Measurements from ENCODE around the gene SHISA7. TPM values are rescaled to one million over a fixed set of nuclear protein-coding genes. Genes with fewer than 3 reads are reported as not detected.

The SHISA7 gene
- total RNA-seq: not detected in 2 replicates
- polyA plus RNA-seq (2012): 0.05 TPM

DNA sequence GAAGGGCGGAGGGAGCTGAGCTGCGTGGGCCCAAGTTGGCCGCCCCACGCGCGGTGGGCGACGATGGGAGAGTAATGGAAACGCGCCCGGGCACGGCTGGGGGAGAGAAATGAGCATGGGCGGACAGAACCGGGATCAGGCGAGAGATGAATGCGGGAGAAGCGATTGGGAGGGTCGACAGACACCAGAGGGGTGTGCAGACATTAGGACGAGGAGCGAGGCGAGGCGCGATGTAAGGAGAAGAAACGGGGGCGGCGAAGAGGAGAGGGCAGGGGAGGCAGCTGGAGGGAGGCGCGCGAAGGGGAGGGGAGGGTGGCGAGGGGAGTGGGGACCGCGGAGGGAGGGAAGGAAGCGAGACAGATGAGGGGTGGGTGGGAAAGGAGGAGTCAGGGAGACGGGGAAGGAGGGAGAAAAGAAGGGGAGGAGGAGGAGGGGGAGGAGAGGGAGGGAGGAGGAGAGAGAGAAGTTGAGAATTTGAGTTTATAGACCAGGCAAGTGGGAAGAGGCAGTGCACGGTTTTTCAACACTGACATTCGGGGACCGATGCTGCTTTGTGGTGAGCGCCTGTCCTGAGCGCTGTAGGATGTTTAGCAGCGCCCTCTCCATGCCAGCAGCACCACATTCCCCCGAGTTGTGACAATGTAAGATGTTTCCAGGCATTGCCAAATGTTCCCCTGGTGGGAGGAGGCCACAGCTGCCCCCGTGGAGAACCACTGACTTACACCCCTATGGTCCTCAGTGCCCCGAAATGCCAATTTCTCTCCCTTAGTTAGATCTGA is at the start of gene SHISA7:
TSS of gene SHISA7 (minus strand) at position 256 of the 779 bp plus-strand sequence. CDS start 437 bp downstream, outside the sequence.
- no peak for DNase-seq (ENCODE audit: low read depth)

DNA sequence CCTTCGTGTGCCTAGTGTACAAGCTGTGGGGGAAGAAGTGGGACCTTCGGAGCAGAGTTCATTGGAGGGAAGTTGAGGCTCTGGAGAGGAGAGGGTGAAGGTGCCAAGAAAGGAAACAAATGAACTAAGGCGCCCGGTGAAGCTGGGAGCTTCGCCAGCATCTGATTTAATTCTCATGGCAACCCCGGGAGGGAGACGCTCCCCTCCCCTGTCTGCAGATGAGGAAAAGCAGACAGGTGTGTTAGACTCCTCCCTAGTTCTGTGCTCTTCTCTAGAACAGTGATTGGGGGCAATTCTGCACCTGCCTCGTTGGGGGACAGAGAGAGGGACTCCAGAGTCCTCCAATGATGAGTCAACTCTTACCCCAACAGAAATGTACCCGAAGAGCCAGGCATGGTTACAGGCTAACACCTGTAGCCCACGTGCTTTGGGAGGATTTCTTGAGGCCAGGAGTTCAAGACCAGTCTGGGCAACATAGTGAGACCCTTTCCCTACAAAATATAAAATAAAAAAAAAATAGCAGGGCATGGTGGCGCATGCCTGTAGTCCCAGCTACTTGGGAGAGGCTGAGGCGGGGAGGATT is 49.4 kb upstream of the SHISA7 start:
- DNase-seq (ENCODE audit: low read depth): peak; percentile 31

DNA sequence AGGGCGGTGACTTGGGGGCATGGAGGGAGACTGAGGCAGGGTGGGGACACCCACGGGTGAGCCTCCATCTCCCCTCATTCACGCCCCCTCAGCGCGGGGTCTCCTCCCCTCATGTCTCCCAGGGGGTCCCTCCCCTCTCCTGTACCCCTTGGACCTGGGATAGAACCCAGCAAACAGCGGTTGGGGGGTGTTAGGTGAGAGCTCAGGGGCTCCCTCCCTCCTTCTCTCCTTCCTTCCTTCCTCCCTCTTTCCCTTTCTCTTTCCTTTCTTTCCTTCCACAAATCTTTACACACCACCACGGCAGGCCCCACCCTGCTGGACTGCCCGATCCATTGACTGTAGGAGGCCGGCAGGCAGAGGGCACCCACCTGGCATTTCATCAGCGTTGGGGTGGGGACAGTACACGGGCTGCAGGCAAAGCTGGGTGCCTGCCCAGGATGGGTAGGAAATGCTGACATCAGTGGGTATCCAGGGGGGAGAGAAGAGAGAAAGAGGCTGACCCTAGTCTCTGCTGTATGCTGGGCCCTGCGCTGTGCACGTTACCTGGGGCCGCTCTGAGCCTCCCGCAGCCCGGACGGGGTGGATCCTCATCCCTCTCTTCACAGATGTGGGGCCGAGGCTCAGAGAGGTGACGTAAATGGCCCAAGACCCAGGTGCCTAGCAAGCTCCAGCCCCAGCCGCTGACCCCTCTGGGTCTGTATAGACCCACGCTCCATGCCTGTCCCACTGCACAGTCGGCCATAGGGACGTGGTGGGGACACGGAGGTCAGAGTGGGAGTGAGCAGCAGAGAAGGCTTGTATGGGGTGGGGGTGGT is 48.7 kb upstream of the SHISA7 start:
- DNase-seq (ENCODE audit: low read depth): no peak

DNA sequence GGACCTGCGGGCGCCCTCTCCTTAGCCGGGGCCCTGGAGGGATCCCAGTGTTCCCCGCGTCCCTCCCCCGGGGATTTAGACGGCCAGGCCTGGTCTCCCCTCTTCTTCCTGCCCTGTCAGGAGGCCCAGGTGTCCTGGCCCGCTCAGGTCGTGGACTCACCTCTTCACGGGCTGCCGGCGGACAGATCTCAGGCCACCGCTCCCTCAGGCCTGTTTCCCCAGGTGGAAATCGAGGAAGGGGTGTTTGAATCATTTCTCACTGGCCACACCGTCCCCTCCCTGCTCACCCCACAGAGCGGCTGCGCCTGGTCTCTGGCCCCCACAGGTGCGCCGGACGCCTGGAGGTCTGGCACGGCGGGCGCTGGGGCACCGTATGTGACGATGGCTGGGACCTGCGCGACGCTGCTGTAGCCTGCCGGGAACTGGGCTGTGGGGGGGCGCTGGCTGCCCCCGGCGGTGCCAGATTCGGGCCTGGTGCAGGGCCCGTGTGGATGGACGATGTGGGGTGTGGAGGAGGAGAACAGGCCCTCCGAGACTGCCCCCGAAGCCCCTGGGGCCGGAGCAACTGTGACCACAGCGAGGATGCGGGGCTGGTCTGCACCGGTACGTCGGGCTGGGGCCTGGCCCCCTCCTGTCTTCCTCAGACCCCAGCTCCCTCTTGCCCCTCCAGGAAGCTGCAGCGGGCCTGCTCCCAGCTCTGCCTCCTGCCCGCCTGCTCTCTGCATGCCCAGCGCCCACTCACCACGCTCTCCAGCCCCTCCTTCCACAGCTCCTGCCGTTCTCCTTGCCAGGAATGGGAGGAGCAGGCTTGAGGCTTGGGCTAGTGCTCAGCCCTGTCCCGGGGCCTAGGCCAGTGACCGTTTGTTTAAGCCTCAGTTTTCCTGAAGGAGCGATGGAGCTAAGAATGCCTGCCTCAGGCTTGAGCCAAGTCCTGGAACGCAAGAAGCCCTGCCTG is 47.7 kb upstream of the SHISA7 start:
- no peak for DNase-seq (ENCODE audit: low read depth)

DNA sequence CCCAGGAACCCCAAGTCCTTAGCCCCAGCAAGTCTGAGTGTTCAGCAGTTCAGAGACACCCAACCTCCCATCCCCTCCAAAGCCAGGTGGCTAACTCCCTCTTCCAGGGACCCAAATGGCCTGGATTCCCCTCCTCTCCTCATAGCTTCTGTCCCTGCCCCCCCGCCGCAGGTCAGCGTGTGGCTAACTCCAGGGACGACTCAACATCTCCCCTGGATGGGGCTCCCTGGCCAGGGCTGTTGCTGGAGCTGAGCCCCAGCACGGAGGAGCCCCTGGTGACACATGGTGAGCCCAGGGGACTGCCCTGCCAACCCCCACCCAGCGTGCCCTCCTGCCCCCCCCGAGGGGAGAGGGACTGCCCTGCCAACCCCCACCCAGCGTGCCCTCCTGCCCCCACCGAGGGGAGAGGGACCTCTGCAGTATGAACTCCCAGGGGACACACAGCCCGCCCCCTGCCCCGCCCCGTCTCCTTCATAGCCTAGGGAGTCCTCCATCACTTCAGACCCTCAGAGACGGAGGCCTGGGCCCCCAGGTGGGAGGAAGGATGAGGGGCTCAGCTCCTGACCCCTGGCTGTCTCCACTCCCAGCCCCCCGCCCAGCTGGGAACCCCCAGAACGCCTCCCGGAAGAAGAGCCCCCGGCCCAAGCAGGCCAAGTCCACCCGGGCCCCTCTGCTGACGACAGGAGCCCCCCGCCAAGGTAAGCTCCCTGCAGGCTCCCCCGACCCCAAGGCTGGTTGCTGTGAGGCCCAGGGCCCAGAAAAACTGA is 46.8 kb upstream of the SHISA7 start:
- no peak for DNase-seq (ENCODE audit: low read depth)

DNA sequence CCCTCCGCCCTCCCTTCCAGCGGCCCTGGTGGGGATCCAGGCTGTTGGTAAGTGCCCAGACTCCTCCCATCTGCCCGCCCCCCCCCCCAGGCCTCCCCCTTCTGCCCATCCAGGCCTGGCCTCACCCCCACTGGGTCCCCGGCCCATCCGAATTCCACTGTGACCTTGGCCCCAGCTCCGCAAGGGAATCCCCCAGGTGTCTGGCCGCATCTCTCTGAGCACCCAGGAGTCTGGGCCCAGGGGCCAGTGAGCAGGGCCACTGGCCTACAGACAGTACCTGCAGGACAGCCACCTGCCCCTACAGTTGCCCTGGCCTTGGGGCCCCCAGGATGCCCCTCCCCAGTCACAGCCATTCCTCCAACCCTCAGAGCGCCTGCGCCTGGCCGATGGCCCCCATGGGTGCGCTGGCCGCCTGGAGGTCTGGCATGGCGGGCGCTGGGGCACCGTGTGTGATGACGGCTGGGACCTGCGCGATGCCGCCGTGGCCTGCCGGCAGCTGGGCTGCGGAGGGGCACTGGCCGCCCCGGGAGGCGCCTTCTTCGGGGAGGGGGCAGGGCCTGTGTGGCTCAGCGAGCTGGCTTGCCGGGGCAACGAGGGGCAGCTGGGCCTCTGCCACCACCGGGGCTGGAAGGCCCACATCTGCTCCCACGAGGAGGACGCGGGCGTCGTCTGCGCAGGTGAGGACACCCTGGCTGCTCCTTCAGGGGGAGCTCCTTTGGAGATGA is 46.0 kb upstream of the SHISA7 start:
- no peak for DNase-seq (ENCODE audit: low read depth)

DNA sequence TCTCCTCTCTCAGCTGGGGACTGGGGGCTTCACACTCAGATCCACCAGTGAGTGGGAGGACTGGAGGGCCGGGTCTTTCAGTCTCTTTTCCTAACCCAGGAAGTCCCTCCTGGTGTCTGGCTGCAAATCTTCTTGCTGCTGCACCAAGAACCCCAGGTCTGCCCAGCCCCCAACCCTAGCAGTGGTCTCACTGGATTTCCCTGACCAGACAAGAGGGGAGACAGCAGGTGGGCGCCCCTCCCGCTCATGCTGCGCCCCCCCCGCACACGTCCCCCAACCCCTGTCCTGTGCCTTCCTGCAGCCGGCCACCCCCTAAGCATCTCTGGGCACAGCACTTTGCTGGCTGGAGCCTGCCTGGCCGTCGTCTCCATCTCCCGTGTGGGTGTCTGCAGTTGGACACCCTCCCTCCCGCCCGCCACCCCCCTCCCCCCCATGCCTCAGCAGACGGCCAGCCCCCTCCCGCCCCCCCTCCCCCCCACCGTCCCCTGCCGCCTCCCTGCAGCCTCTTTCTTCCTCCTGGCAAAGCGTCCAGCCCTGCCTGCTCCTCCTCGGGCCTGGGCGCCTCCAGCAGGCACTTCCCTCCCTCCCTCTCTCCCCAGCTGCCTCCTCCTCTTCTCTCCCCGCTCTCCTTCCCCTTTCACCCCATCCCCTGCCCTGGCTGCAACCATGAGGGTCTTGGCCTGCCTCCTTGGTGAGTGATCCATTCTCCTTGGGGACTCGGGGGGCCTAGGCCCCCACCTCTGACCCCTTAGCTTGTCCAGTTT is 45.0 kb upstream of the SHISA7 start, which contains the start of gene SSC5D:
TSS of gene SSC5D (plus strand) at position 513 of the 764 bp plus-strand sequence. CDS start at position 667, 154 bp downstream.
- peak; percentile 38 for DNase-seq (ENCODE audit: low read depth)

DNA sequence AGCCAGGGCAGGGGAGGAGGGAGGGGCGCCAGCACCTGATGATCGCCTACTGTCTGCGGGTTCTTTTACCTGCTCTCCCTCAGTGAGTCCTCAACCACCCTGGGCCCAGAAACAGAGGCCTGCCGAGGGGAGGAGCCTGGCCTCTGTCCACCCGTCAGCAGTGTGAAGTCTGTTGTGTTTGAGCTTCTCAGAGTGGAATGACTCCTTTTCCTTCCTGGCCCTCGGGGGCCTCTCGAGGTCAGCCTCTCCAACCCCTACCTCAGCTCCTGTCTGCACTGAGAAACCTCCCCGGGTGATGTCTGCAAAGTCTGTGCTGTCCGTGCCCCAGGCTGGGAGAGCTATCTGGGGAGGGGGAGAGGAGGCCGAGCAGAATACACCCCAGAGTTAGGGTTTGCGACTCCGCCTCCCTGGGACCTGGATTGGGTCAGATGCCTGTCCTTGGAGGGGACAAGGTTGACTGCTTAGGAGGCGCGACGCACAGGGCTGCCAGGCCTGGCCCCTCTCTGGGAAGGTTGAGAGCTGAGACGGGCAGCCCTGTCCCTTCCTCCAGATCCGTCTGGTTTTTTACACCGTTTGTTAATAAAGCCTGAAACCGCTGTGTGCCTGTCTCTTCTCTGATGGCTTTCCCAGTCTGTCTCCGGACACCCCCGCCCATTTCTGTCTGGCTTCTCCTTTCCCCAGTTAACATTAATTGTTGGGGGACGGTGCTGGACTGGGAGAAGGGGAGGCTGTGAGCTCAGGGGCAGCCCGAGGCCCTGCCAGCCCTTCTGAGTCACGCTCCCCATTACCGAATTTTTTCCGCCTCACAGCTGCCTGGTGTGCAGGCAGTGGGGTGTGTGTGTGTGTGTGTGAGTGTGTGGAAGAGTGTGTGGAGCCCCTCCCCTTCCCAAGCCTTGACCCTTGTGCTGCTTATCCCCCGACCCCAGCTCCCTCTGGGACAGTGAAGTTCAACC is 44.1 kb upstream of the SHISA7 start:
- peak; percentile 93 for DNase-seq (ENCODE audit: low read depth)

DNA sequence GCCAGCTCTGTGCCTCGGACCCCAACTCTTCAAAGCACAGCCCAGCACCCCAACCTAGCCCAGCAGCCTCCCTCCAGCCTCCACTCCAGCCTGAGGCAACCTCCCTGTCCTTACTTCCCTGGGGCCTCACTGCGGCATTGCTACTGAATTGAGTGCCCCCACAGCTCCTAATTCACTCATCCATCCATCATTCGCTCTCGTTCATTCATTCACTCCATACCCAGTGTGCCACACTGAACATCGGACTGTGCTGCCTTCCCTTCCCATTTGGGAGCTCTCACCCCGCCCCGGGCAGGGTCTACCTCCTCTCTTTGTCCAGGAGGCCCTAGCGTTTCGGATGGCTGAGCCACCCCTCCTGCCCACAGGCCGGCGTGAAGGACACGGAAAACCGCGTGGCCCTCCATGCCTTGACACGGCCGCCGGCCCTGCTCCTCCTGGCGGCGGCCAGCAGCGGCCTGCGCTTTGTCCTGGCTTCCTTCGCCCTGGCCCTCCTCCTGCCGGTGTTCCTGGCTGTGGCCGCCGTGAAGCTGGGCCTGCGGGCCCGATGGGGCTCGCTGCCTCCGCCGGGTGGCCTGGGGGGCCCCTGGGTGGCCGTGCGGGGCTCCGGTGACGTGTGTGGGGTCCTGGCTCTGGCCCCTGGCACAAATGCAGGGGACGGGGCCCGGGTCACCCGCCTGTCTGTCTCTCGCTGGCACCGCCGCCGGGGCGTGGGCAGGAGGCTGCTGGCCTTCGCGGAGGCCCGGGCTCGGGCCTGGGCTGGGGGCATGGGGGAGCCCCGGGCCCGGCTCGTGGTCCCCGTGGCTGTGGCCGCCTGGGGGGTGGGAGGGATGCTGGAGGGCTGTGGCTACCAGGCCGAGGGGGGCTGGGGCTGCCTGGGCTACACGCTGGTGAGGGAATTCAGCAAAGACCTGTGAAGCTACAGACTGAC is 43.2 kb upstream of the SHISA7 start:
- no peak for DNase-seq (ENCODE audit: low read depth)

DNA sequence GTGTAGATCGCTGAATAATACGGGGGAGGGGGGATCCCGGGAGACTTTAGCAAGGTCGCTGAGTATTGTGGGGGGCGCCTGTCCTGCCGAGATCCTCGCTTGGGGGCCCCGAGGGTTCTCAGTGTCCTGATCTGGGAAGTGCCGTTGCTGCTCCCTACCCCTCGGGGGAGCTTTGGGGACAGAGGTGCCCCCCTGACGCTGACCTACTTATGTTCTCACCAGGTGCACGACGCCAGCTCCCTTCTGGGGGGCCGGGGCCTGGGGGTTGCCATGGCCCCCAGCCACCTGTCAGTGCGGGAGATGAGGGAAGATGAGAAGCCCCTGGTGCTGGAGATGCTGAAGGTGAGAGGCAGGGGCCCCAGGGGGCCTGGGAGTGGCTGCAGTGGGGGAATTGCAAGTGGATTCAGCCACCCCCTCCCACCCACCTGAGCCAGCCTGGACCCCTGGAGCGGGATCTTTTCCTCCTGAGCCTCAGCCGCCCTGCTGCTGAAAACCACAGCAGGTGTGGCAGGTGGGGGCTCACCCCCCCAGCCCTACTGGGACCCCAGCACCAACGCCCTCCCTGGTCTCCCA is 42.4 kb upstream of the SHISA7 start:
- DNase-seq (ENCODE audit: low read depth): no peak

DNA sequence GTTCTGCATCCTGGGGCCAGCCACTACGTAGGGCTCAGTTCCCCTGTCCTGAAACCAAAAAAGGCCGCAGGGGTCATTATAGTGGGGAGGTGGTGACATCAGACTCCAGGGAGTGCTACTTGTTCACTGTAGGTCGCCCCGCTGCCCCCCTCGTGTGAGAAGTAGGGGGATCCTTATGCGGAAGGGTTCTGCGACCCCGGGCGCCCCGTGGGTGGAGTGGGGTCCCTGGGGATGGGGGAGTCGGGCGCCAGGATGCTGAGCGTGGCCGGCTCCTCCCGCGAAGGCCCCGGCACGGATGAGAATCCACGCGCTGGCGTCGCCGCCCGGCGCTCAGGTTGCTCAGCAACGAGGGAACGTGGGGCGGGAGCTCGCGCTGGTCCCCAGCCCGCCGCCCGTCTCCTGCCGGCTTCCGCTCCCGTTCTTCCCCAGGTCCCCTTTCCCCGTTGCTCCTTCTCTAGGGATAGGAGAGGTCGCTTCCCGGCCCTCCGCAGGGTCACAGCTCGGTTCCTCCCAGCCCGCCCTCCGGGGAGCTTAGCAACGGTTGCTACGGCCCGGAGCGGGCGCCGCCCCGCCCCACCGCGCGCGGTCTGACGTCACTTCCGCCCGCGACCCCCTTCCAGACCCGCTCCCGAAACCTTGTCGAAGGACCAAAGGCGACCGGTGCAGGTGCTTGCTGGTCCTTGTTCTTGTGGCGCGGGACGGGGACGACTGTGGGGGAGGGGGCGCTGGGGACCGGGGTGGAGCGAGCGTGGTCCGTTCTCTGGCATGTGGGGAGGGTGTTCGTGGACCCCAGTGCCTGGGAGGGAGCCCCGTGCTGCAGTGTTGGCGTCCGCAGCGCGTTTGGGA is 41.7 kb upstream of the SHISA7 start, which contains the start of gene NAT14:
TSS of gene NAT14 (plus strand) at position 596 of the 846 bp plus-strand sequence. CDS start 521 bp downstream, outside the sequence.
- DNase-seq (ENCODE audit: low read depth): peak; percentile 67

DNA sequence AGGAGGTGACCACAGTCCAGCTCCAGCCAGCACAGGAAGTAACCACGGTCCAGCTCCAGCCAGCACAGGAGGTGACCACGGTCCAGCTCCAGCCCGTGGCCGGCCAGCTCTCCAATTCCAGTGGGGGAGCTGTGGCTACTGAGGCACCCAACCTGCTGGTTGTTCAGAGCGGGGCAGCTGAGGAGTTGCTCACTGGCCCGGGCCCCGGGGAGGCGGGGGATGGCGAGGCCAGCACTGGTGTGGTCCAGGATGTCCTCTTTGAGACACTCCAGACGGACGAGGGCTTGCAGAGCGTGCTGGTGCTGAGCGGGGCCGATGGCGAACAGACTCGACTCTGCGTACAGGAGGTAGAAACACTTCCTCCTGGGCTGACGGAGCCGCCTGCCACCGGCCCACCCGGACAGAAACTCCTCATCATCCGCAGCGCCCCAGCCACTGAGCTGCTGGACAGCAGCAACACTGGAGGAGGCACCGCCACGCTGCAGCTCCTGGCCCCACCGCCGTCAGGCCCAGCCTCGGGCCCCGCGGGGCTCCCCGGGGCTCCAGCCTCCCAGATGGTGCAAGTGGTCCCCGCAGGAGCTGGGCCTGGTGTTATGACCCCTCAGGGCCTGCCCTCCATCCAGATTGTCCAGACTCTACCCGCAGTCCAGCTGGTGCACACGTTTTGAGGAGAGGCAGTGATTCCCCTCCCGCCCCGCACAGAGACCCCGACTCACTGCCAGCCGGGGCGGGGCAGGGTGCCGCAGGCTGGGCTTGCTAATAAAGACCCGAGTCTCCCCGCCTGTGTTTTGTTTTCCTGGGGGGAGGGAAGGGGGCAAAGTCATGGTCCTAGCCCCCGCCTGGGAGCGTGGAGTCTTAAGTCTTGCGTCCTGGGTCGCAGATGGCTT is 40.8 kb upstream of the SHISA7 start:
- DNase-seq (ENCODE audit: low read depth): peak; percentile 70

DNA sequence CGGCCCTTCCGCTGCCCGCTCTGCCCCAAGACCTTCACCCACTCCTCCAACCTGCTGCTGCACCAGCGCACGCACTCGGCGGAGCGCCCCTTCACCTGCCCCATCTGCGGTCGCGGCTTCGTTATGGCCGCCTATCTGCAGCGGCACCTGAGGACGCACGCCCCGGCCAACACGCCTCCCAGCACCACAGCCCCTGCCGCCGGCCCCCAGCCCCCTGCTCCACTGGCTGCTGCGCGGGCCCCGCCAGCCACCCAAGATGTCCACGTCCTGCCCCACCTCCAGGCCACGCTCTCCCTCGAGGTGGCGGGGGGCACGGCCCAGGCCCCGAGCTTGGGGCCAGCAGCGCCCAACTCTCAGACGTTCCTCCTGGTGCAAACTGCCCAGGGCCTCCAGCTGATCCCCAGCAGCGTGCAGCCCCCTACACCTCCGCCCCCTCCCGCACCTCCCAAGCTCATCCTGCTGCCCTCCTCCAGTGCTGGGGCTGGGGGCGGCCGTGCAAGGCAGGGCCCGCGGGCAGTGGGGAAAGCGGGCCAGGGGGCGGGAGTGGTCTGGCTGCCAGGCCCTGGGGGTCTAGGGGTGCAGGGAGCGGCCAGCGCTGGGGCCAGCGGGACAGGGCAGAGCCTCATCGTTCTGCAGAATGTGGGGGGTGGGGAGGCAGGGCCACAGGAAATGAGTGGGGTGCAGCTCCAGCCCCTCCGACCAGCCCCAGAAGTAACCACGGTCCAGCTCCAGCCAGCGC is 40.0 kb upstream of the SHISA7 start:
- no peak for DNase-seq (ENCODE audit: low read depth)

All from myocyte (in vitro differentiated cells).